Thyroid gland (tissue), 4 donors: Measurements from ENCODE around the gene OR10T2. TPM values are rescaled to one million over a fixed set of nuclear protein-coding genes. Genes with fewer than 3 reads are reported as not detected.

Source experiments
- DNase-seq, 2 donors: peaks; one replicate each; pipeline ENCODE4 v3.0.0-alpha.2; 2019
- H3K27ac ChIP-seq, 3 donors: fragments of 200-600 bp; sonication (generic); 1 replicate in 2 of 3; 2 replicates in 1 of 3; pipeline ENCODE4 v1.5.1; 2016 to 2019; ENCODE audit warnings: mild to moderate bottlenecking in 1 of 3, moderate library complexity in 1 of 3
- H3K27me3 ChIP-seq: fragments of 200-600 bp; sonication (generic); one replicate; pipeline ENCODE4 v1.5.1; 2019
- H3K36me3 ChIP-seq, 2 donors: fragments of 200-600 bp; sonication (generic); one replicate each; pipeline ENCODE4 v1.5.1; 2016 to 2019
- H3K4me1 ChIP-seq, 2 donors: fragments of 200-600 bp; sonication (generic); one replicate each; pipeline ENCODE4 v1.5.1; 2017 to 2019
- H3K4me3 ChIP-seq, 3 donors: fragments of 200-600 bp; sonication (generic); replicated peaks in 1 of 3; 1 replicate in 2 of 3; 2 replicates in 1 of 3; pipeline ENCODE4 v1.5.1; 2016; ENCODE audit warnings: mild to moderate bottlenecking in 1 of 3
- H3K9me3 ChIP-seq: fragments of 200-600 bp; sonication (generic); one replicate; pipeline ENCODE4 v1.5.1; 2017
- CTCF ChIP-seq, 6 experiments: fragments of 200-600 bp in 3 of 6; fragments of 450-650 bp in 3 of 6; sonication (generic) in 3 of 6; IDR thresholded peaks; one replicate each; pipeline ENCODE4 v1.5.1; 2016 to 2019; ENCODE audit warnings: antibody characterized with exemption in 6 of 6, mild to moderate bottlenecking in 2 of 6, inconsistent platforms in 1 of 6, moderate library complexity in 1 of 6
- POLR2A ChIP-seq, 2 donors: fragments of 450-650 bp; IDR thresholded peaks; one replicate each; pipeline ENCODE4 v1.6.1; 2017; ENCODE audit warnings: antibody characterized with exemption in 2 of 2, mild to moderate bottlenecking in 2 of 2, moderate library complexity in 1 of 2
- WGBS, 2 donors: methylation state at CpG; one replicate each; pipeline ENCODE4 v1.1.5; 2017; 5-methylcytosine and 5-hydroxymethylcytosine counted together
- intact Hi-C: fragments of 100-400 bp; cut with DNase I; formaldehyde crosslinking; loops from one replicate; pipeline ENCODE4 v1.15.1; 2023
- total RNA-seq, 4 donors: library from RNA; depleted of rRNA; stranded (reverse); fragments of >200 nt; gene quantifications; one replicate each; pipeline ENCODE4 v1.2.3, GENCODE V29; 2016

Gene OR10T2
- total RNA-seq, 4 donors from 2014 or later, result not detected

DNA sequence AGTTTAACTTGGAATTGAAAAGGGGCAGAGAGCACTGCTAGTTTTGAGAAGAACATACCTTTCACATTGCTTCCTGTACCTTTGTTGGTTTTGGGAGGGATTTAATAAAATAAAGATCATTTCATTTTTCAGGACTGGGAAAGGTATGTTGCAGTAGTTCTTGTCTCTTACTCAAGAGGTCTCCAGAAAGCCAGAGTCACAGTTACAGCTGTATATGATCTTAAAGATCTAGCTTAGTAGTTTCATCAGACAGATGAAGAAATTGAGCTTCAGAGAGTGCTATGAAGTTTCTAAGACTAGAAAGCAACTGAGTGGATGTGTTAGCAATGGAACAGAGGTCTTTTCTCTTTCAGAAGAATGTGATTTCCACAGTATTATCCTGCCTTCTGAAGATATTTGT lies 25.8 kb upstream of the OR10T2 start:
- no peak overlapping the region for H3K27ac ChIP-seq
- H3K4me3 ChIP-seq, result no peak overlapping the region
- TF ChIP-seq POLR2A (IDR thresholded peaks at IDR 0.05), result no peak
- H3K27me3 ChIP-seq, result no peaks in the 10 kb centered on the region
- H3K4me1 ChIP-seq, result no peaks in the 10 kb centered on the region
- DNase-seq, result no peak
- intact Hi-C loops, result no loop called here
- H3K9me3 ChIP-seq, result no peaks in the 10 kb centered on the region
- no peaks in the 10 kb centered on the region for H3K36me3 ChIP-seq

DNA sequence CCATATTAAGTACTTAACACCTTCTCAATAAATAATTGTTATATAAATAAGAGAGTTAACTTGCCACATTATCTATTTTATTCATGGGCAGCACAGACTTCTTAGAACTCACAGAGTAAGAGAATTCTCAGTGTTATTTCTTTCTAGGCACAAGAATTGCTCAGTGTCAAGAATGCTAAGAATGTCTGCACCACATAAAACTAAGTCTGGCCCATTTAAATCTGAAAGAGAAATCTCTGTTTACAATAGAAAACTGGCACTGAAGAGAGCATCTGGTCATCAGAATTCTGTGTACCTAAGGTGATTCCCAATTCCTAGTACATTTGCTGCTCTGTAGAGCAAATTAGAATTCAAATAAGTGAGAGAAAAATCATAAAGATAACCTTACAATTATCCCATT lies 22.9 kb upstream of the OR10T2 start:
- DNase-seq, result no peak
- Histone ChIP-seq H3K9me3 (no peaks in the 10 kb centered on the region), H3K27ac (no peak overlapping the region), H3K4me3 (no peak overlapping the region), H3K4me1 (no peaks in the 10 kb centered on the region), H3K36me3 (no peaks in the 10 kb centered on the region), H3K27me3 (no peaks in the 10 kb centered on the region)
- intact Hi-C loops, result no loop called here
- no peak for TF ChIP-seq POLR2A (IDR thresholded peaks at IDR 0.05)
- TF ChIP-seq CTCF (IDR thresholded peaks at IDR 0.05), result no peak

DNA sequence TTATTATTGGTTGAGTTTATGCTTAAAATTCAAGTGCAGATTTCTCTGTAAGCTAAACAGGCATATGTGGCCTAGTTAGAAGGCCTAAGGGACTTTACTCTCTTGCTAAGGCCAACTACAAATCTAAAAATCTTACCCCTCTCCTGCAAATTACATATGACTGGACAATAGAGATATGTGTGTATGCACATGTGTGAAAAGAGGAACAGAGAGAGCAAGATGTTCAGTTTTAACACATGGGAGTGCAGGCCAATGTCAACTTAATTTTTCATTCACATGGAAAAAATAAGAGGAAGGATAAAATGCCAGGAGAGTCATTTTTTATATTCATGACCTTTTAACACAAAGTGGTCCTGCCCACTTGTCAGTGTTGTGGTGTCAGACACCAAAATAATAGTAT lies 18.3 kb upstream of the OR10T2 start:
- no peak overlapping the region for H3K27ac ChIP-seq
- intact Hi-C loops, result no loop called here
- H3K27me3 ChIP-seq, result no peaks in the 10 kb centered on the region
- DNase-seq, result no peak
- H3K4me1 ChIP-seq, result no peaks in the 10 kb centered on the region
- TF ChIP-seq CTCF (IDR thresholded peaks at IDR 0.05) (no peak), POLR2A (IDR thresholded peaks at IDR 0.05) (no peak)
- H3K9me3 ChIP-seq, result no peaks in the 10 kb centered on the region
- no peak overlapping the region for H3K4me3 ChIP-seq
- H3K36me3 ChIP-seq, result no peaks in the 10 kb centered on the region

GRCh38 chr1:158414651-158415345 lies 15.5 kb upstream of the OR10T2 start:
- WGBS, 2 donors, result 85 to 86% methylated on average over 4 of the region's 4 CpGs
- TF ChIP-seq POLR2A (IDR thresholded peaks at IDR 0.05) (no peak), CTCF (IDR thresholded peaks at IDR 0.05) (no peak)
- intact Hi-C loops, result no loop called here

DNA sequence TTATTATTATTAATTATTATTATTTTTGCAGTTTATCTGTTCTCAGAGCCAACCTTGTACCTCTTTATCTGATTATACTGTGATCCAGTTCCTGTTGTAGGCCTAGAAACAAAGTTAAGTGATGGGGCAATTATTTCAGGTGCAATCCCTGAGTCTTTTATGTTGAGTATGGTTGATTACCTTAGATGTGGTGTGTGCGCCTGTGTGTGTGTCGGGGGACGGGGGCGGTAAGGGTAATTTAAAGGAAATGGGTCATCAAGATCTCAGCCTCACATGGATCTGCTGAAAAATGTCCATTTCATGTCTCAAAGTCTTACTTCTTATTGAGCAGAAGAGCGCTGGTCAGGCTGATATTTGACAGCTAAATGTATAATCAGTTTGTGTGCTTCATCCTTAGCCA lies 7.8 kb upstream of the OR10T2 start:
- Histone ChIP-seq H3K9me3 (no peaks in the 10 kb centered on the region), H3K27me3 (no peaks in the 10 kb centered on the region), H3K27ac (no peak overlapping the region), H3K4me3 (no peak overlapping the region), H3K4me1 (no peaks in the 10 kb centered on the region), H3K36me3 (no peaks in the 10 kb centered on the region)
- no peak for DNase-seq
- TF ChIP-seq POLR2A (IDR thresholded peaks at IDR 0.05) (no peak), CTCF (IDR thresholded peaks at IDR 0.05) (no peak)
- intact Hi-C loops, result no loop called here
- WGBS, 2 donors, result 92% methylated on average over 5 of the region's 5 CpGs

More at GRCh38 chr1:158414651-158415345, 15.5 kb upstream of the OR10T2 start:
- no peaks in the 10 kb centered on the region for H3K9me3 ChIP-seq
- no peaks in the 10 kb centered on the region for H3K27me3 ChIP-seq
- H3K4me3 ChIP-seq, result no peak overlapping the region
- H3K4me1 ChIP-seq, result no peaks in the 10 kb centered on the region
- H3K27ac ChIP-seq, result no peak overlapping the region
- DNase-seq, result no peak
- H3K36me3 ChIP-seq, result no peaks in the 10 kb centered on the region

DNA sequence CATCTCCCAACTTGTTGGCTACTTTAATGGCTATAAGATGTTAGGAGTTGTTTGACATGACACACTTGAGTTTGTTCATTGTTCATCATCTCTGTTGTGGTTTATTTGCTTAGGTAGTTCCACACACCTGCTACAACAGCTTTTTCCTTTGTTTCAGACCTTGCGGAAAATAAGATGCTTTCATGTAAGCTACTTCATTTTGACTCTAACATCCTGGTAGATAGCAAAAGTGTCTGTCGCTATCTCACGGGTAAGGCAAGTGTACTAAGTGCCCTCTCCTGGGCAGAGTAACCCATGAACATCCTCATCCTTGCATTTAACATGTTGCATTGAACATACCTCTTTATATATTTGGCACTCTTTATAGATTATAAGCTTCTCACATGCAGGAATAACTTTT lies 1.6 kb upstream of the OR10T2 start:
- H3K9me3 ChIP-seq, result no peaks in the 10 kb centered on the region
- TF ChIP-seq CTCF (IDR thresholded peaks at IDR 0.05), result no peak
- H3K36me3 ChIP-seq, result no peaks in the 10 kb centered on the region
- WGBS, 2 donors, result 88 to 91% methylated on average over 3 of the region's 3 CpGs
- no peak for DNase-seq
- H3K27ac ChIP-seq, result no peak overlapping the region
- H3K27me3 ChIP-seq, result no peaks in the 10 kb centered on the region
- H3K4me3 ChIP-seq, result no peak overlapping the region
- intact Hi-C loops, result no loop called here
- no peaks in the 10 kb centered on the region for H3K4me1 ChIP-seq
